GM19397 (cell line): ENCODE results near the gene CLTCL1.
"Not testable (repeated sequence)": the region's sequence is repeated elsewhere in the genome, so short reads cannot be mapped to it uniquely, and the experiment has no call there.

Experiments used
- ATAC-seq: cut with Tn5 transposase; IDR thresholded peaks from one replicate; pipeline ENCODE4 v1.9.1; 2021; ENCODE audit warnings: mild to moderate bottlenecking, moderate library complexity; ENCODE audit not compliant: unreplicated experiment

Gene CLTCL1

DNA sequence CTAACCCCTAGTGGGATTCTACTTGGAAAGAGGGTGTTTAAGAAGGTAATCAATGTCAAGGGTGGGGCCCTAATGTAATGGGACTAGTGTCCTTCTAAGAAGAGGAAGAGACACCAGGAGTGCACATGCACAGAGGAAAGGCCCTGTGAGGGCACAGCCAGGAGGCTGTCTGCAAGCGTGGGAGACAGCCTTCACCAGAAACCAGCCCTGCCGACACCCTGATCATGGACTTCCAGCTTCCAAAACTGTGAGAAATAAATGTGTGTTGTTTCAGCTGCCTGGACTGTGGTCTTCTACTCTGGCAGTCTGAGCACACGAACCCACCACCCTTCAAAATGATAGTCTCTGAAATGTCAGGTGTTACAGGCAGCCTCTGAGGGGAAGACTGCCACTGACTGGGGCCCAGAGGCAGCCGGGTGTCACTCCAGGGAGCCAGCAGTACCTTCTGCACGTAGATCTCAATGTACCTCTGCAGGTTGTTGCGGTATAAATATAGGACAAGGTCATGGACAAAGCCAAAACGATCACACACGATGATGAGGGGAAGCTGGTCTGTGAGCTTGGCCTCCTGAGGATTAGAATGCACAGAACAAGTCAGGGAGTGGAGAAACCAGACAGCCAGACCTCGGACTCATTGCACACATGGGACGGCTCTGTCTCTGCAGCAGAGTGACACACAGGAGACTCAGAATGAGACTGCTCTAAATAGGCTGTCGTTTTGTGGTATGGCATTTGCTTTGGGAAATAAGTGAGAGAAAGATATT lies 69.1 kb downstream of the CLTCL1 start:
- ATAC-seq, result no peak

DNA sequence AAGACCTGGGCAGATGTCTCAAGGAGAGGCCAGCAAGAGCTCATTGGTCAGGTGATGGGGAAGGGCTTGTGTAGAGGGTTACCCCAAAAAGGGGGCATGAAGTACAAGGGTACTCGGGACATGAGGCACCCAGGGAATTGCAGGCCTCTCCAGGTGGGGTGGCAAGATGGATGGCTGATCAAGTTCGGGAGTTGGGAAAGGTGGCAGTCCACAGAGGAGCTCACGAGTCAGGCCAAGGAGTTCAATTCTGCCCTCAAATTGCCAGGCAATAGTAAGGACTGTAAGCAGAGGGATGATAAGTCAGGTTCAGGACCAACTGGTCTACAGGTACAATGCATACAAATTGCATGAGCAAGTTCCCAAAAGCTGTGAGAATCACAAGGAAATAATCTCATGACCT lies 70.7 kb downstream of the CLTCL1 start:
- ATAC-seq, result no peak

DNA sequence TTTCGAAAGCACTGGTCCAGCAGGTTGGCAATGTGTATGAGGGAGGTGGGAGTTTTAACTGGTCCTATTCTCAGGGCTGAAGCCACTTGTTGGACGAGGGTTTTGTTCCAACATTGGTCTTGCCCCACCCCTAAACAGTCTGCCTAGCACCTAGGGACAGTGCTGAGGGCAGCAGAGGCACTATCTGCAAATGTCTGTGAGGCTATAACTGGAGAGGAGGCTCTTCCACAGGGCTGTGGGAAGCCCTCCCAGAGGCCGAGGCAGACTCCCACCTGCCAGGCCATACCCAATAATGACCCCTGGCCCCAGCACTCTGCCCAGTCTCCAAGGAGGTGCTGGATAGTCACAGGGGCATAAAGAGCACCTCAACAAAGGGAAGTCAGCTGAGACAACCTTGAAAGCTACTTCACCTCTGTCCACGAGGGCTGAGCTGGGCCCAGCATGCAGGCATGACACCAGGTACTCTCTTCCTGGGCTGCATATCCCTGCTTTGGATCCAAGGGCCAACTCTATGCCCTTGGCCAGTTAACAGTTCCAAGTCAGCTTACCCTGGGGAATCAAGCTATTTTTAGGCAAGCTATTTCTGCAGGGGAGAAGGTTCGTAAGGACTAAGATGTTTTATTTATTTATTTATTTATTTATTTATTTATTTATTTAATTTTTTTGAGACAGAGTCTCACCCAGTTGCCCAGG lies 72.8 kb downstream of the CLTCL1 start:
- ATAC-seq, result no peak

DNA sequence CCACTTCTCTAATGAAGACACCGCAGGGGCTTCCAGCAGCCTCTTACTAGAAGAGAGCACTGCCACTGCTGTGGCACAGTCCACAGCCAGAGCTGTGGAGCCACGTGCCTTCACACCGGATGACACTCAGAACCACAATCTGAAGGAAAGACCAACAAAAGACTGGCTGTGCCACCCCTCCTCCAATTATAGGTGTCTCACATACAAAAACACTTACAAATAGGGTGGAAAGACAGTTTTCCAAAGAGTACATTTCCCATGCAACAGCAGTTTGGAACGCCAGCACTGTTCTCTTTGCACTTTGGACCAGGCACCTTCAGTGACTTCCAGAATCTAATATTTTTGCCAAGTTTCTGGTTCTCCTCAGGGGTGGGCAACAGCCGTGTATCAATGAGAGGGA lies 74.9 kb downstream of the CLTCL1 start:
- ATAC-seq, result no peak

DNA sequence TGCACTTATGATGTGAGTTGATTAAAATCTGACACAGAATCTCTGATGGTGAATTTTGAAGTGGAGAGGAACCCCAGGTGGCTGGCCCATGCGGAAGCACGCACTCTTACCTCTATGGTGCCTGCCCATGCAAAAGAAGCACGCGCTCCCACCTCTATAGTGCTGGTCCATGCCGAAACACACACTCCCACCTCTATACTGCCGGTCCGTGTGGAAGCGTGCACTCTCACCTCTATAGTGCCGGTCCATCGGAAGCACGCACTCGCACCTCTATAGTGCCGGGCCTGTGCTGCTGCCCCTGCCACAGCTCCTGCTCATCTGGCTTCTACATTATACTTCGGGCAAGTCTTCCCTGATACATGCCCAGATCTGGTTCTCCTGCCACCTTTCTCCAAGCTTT lies 76.2 kb downstream of the CLTCL1 start:
- ATAC-seq, result no peak

DNA sequence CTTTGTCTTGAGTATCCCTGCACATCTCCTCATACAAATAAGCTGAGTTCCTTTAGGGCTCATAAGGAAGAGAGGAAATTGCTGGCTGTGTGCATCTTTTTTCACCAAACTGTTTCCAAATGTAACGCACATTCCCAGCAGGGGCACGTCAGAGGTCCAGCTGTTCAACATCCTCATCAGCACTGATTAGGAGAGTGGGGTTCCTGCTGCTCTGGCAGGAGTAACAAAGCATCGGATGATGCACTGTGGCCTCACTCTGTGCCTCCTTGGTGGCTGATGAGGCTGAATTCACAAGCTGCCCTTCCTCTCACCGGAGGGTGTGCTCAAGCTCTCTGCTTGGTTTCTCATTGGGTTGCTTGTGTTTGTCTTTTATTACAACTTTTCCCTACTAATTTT lies 77.4 kb downstream of the CLTCL1 start:
- ATAC-seq, result no peak

DNA sequence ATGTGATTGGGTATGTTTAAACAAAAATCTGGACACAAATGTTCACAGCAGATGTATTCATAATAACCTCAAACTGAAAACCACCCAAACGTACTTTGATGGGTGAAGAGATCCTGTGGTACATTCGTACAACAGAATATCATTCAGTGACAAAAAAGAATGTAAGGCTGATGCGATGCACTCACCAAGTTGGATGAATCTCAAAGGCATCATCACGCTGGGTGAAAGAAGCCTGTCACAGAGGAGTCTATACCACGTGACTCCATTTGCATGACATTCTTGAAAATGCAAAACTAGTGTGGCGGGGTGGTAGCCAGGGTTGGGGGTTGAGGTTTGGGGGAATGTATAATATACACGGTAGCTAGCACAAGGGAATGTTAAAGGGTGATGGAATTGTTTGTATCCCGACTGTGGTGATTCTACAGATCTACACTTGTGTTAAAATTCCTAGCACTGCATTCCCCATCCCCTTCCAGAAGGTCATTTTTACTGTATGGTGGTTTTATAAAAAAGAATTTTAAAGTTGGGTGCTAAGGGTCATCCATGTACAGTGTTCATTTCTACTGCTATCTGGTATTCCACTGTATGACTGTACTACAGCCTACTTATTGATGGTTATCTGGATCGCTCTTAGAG lies 78.0 kb downstream of the CLTCL1 start:
- ATAC-seq, result no peak

DNA sequence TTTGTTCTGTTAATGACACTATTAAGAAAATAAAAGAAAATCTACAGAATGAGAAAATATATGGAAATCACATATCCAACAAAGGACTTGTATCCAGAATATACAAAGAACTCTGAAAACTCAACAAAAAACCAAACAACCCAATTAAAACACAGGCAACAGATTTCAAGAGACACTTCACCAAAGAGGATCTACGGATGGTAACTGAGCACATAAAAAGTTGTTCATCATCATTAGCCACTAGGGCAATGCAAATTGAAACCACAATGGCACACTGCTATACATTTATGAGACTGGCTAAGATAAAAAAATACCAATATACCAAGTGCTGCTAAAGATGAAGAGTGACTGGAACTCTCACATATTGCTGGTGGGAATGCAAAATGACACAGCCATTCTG lies 78.5 kb downstream of the CLTCL1 start:
- no peak for ATAC-seq

DNA sequence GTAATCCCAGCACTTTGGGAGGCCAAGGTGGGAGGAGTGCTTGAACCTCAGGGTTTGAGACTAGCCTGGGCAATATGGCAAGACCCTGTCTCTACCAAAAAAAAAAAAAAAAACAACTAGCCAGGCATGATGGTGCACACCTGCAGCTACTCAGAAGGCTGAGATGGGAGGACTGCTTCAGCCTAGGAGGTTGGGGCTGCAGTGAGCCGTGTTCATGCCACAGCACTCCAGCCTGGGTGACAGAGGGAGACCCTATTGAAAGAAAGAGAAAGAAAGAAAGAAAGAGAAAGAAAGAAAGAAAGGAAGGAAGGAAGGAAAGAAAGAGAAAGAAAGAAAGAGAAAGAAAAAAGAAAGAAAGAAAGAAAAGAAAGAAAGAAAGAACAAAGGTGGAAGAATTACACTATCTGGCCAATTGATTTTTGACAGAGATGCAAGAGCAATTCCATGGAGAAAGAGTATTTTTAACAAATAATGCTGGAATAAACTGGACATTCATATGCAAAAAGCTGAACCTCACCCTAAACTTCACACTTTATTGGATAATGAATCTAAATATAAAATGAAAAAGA lies 79.1 kb downstream of the CLTCL1 start:
- ATAC-seq, result no peak

DNA sequence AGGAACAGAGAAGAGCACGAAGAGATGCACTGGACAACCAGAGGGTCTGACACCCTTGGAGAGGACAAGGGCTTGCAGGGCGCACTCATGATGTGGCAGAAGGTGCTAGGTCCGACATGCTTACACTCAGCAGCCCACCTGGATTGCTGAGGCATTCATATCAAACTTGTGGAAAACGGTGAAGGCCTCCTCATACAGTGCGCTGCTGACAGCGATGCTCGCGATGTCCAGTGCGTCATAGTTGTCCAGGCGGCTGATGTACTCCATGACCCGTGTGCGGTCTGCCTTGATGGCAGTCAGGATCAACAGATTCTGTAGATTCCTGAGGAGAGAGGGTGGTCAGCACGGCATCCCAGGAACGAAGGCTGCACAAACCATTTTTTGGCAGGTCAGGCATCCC lies 81.3 kb downstream of the CLTCL1 start:
- ATAC-seq, result no peak

DNA sequence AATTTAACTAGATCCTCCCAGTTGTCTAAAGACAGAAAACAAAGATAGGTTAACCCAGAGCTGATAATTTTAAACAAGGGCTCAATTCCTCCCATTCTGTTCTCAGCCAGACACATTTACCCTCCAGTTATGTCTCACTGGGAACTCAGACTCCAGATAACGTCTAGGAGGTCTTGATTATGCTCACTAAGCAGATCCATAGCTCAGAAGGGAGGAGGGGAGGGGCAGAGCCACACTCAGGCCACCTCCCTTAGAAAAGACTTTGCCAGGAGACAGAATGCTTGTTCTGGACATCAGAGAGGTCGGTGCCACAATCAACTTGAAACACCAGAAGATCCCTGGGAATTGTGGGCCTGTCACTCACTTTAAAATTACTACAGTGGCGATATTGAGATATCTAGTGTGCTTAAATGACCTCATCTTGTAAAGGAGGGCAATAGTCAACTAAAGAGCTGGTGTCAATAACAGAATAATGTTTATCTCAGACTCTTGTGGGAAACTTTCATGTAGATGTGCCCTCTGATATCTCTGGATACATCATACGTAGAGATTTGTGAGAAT lies 83.2 kb downstream of the CLTCL1 start:
- ATAC-seq, result no peak

DNA sequence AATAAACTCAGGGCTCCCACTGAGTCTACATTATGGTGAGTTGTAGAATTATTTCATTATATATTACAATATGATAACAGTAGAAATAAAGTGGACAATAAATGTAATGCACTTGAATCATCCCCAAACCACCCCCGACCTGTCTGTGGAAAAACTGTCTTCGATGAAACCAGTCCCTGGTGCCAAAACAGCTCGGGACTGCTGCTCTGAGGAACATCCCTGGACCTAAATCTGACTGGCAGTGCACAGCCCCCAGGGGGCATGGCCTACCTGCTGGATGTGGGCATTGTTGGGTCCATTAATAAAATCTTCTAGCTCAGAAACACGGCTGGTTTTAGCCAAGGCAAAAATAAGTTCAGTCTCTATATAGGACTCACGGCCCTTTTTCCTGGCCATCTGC lies 83.6 kb downstream of the CLTCL1 start:
- ATAC-seq, result no peak

DNA sequence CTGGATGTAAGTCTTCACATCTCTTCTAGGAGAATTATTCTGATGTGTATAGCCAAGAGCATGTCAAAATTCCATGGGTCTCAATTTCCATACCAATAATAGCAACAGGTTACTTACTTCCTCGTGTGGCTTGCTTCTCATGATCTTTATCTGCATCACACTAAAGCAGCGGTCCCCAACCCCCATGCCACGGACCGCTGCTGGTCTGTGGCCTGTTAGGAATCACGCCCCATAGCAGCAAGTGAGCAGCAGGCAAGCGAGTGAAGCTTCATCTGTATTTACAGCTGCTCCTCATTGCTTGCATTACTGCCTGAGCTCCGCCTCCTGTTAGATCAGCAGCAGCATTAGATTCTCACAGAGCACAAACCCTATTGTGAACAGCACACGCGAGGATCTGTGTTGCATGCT lies 84.1 kb downstream of the CLTCL1 start:
- ATAC-seq, result no peak

DNA sequence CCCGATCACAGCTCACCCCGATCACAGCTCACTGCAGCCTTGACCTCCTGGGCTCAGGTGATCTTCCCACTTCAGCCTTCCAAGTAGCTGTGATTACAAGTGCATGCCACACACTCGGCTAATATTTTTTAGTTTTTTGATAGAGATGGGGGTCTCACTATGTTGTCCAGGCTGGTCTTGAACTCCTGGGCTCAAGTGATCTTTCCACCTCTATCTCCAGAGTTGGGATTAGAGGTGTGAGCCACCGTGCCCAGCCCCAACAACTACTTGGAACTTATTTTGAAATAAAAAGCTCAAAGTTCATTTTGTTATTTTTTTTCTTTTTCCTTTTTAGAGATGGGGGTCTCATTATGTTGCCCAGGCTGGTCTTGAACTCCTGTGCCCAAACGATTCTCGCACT lies 85.2 kb downstream of the CLTCL1 start:
- no peak for ATAC-seq

DNA sequence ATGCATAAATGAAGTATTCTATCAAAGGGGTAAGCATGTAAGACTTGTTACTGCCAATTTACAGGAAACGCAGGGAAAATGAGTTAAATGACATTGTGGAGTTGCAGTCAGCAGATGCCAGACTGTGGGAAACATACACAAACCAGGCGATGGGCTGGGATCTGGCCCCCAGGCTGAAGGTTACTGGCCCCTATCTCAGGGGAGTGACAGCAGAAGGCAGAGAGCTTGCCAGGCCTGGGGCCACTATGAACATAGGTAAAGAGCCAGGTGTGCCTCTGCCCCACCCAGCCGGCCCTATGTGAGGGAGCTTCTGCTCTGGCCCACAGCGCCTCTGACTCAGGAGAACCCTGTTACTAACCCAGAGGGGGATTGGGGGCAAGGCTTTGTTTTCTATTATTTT lies 86.9 kb downstream of the CLTCL1 start:
- no peak for ATAC-seq

DNA sequence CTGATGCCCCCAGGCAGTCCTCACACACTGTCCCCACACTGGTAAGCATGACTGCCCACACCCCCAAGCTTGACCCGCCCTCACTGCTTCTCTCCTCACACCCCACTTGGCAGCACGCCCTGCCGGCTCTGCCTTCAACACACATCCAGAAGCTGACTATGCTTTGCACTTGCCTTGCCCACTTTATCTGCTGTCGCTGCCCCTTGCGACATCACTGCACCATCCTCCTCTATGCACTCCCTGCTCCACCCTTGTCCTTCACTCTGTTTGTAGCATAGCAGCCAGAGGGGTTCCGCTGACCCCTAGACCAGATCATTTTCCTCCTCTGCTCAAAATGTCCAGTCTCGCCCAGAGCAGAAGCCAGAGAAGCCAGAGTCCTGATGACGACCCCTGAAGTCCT lies 87.7 kb downstream of the CLTCL1 start:
- ATAC-seq, result no peak

DNA sequence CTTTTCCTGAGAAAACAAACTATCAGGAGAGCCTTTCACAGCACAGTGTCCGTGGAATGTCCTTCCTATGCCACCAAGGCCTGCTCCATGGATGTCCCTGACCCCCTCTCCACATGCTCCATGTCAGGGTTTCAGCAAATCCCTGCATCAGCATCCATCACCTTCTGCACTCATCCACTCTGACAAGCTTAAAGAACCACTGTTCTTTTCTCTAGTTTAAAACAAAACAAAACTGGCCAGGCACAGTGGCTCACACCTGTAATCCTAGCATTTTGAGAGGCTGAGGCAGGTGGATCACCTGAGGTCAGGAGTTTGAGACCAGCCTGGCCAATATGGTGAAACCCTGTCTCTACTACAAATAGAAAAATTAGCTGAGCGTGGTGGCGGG lies 88.7 kb downstream of the CLTCL1 start:
- not testable (repeated sequence) for ATAC-seq

DNA sequence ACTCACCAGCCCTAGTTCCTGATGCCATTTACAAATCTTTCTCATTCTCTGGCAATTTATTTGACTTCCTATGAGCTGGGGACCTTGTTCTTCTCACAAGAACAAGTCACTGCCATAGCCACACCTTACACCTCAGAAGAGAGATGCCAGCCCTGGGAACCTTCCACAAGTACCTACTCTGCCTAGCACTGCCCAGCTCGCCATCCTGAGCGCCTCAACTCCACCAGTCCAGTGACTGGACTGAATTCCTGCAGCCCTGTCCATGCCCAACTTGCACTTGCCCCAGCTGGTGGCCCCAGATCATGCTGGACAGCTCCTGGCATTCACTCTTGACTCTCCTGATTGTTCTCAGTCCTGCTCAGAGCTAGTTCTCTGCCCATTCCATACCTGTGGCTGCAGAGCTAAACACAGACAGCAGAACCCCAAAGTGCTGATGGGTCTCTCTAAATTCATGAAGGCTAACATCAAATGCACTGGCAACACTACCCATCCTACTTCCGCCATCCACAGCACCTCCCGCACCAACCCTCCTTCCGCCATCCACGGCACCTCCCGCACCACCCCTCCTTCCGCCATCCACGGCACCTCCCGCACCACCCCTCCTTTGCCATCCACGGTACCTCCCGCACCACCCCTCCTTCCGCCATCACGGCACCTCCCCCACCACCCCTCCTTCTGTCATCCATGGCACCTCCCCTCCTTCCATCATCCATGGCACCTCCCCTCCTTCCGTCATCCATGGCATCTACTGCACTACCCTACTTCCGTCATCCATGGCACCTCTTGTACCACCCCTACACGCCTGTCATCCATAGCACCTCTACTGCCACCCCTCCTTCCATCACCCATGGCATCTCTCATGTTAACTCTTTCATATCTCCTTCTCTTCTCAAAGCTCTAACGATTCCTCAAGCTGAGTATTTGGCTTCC lies 89.4 kb downstream of the CLTCL1 start:
- no peak for ATAC-seq

DNA sequence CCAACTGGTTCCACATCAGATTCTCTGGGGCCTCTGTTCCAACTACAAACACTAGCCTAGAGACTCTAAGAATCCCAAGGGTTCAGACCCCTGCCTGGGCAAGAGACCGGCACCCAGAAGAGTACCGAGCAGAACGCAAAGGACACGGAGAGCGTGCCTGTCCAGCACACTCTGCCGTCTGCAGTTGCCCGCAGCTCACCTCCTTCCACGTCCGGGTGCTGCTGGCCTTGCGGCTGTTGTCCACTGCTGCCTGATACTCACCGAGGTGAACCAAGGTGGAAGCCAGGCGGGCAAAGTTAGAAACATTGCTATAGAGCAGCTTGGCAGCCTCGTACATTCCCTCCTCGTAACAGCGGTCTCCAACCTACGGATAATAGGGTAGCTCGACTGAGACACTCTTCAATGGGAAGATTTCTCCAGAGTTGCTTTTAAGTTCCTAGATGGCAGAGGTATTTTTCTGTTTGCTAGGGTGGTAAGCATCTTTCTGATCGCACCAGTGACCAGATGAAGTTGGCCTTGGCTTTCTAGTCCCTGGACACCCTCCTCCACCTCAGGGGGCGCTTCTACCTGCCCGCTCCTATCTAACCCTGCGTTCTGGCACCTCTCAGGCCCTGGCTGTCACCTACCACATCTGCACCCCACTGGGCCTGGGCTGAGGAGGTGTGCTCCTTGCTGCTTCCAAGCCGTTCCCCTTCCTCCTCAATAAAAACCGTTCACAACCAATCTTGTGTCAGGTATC lies 90.2 kb downstream of the CLTCL1 start:
- ATAC-seq, result no peak

DNA sequence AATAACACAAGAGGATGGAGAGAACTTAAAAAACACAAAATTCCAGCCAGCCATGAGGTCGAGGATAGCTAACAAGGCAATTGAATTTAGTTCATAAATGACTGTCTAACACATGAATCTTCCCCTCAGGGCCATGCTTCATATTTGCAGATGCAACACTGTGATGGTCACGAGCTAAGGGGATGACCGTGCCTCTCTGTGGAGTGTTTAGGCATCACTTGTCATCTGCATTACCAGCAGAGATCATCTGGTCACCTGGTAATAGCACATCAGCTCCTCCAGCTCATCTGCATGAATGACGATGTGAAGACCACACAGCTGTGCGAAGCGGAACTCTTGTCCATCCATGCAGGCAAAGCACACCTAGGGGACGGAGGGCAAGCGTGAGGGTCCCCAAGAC lies 92.0 kb downstream of the CLTCL1 start:
- ATAC-seq, result no peak
